H9 (cell line): ENCODE measurements around the gene CAB39L. TPM values are rescaled to one million over a fixed set of nuclear protein-coding genes. Genes with fewer than 3 reads are reported as not detected.

Source experiments
- DNase-seq: peaks from one replicate; pipeline ENCODE4 v3.0.0-alpha.2; 2017
- H2AFZ ChIP-seq: one replicate; pipeline ENCODE4 v1.6.1; 2013; ENCODE audit warnings: mild to moderate bottlenecking, low read length, control low read depth, moderate library complexity
- H2AK5ac ChIP-seq: 2 replicates; pipeline ENCODE4 v1.6.1; 2013; ENCODE audit warnings: low read length, control low read depth, mixed read lengths; ENCODE audit not compliant: insufficient read length
- H2BK120ac ChIP-seq: one replicate; pipeline ENCODE4 v1.6.1; 2013; ENCODE audit warnings: low read depth, mild to moderate bottlenecking, low read length, control low read depth, inconsistent platforms; ENCODE audit not compliant: poor library complexity, severe bottlenecking
- H2BK12ac ChIP-seq: 2 replicates; pipeline ENCODE4 v1.6.1; 2013; ENCODE audit warnings: low read length, control low read depth, mixed read lengths, low read depth; ENCODE audit not compliant: insufficient read length
- H2BK15ac ChIP-seq: 2 replicates; pipeline ENCODE4 v1.6.1; 2013; ENCODE audit warnings: low read depth, low read length, control low read depth
- H2BK20ac ChIP-seq: one replicate; pipeline ENCODE4 v1.6.1; 2013; ENCODE audit warnings: low read depth, mild to moderate bottlenecking, low read length, control low read depth, inconsistent platforms; ENCODE audit not compliant: poor library complexity, severe bottlenecking
- H2BK5ac ChIP-seq: 2 replicates; pipeline ENCODE4 v1.6.1; 2013; ENCODE audit warnings: low read length, control low read depth, mixed read lengths; ENCODE audit not compliant: insufficient read length
- H3K14ac ChIP-seq: 2 replicates; pipeline ENCODE4 v1.6.1; 2013; ENCODE audit warnings: low read length, control low read depth; ENCODE audit not compliant: insufficient read depth
- H3K18ac ChIP-seq: 2 replicates; pipeline ENCODE4 v1.6.1; 2013; ENCODE audit warnings: low read depth, mild to moderate bottlenecking, mixed read lengths, low read length, control low read depth; ENCODE audit not compliant: insufficient read length
- H3K23ac ChIP-seq: 2 replicates; pipeline ENCODE4 v1.6.1; 2013; ENCODE audit warnings: low read length, control low read depth, mixed read lengths, low read depth; ENCODE audit not compliant: insufficient read length
- H3K23me2 ChIP-seq: 2 replicates; pipeline ENCODE4 v1.6.1; 2013; ENCODE audit warnings: low read depth, mild to moderate bottlenecking, mixed read lengths, low read length, control low read depth; ENCODE audit not compliant: insufficient read length, poor library complexity, severe bottlenecking
- H3K27ac ChIP-seq: 2 replicates; pipeline ENCODE4 v1.5.1; 2013; ENCODE audit warnings: low read length, control low read depth, mixed read lengths, low read depth; ENCODE audit not compliant: insufficient read length
- H3K27me3 ChIP-seq: 2 replicates; pipeline ENCODE4 v1.6.1; 2013; ENCODE audit warnings: low read length, control low read depth, inconsistent platforms; ENCODE audit not compliant: insufficient read depth
- H3K4ac ChIP-seq: 2 replicates; pipeline ENCODE4 v1.6.1; 2013; ENCODE audit warnings: low read depth, mild to moderate bottlenecking, control low read depth, inconsistent platforms, low read length, moderate library complexity
- H3K4me1 ChIP-seq: 2 replicates; pipeline ENCODE4 v1.6.1; 2013; ENCODE audit warnings: low read length, control low read depth, inconsistent platforms; ENCODE audit not compliant: insufficient read depth
- H3K4me2 ChIP-seq: 2 replicates; pipeline ENCODE4 v1.6.1; 2013; ENCODE audit warnings: low read length, control low read depth, mixed read lengths; ENCODE audit not compliant: insufficient read length, insufficient read depth
- H3K56ac ChIP-seq: 2 replicates; pipeline ENCODE4 v1.6.1; 2013; ENCODE audit warnings: low read depth, mild to moderate bottlenecking, mixed read lengths, low read length, control low read depth; ENCODE audit not compliant: insufficient read length
- H3K79me1 ChIP-seq: 2 replicates; pipeline ENCODE4 v1.6.1; 2013; ENCODE audit warnings: low read depth, mild to moderate bottlenecking, moderate library complexity, low read length, control low read depth, inconsistent platforms; ENCODE audit not compliant: insufficient read depth, poor library complexity, severe bottlenecking
- H3K79me2 ChIP-seq: 2 replicates; pipeline ENCODE4 v1.6.1; 2013; ENCODE audit warnings: low read length, control low read depth, inconsistent platforms; ENCODE audit not compliant: insufficient read depth
- H3K9ac ChIP-seq: 2 replicates; pipeline ENCODE4 v1.6.1; 2013; ENCODE audit warnings: low read length, control low read depth, mixed read lengths; ENCODE audit not compliant: insufficient read length; ENCODE audit errors: extremely low read depth
- H3K9me3 ChIP-seq: one replicate; pipeline ENCODE4 v1.6.1; 2013; ENCODE audit warnings: low read depth, low read length, inconsistent platforms; ENCODE audit not compliant: control insufficient read depth
- H3T11ph ChIP-seq: one replicate; pipeline ENCODE4 v1.6.1; 2013; ENCODE audit warnings: mild to moderate bottlenecking, low read length, control low read depth, inconsistent platforms
- H4K20me1 ChIP-seq: one replicate; pipeline ENCODE4 v1.6.1; 2013; ENCODE audit not compliant: control insufficient read depth, insufficient read length, insufficient read depth
- H4K5ac ChIP-seq: 2 replicates; pipeline ENCODE4 v1.6.1; 2013; ENCODE audit warnings: low read depth, mild to moderate bottlenecking, mixed read lengths, low read length, control low read depth; ENCODE audit not compliant: insufficient read length
- H4K8ac ChIP-seq: replicated peaks from 2 replicates; pipeline ENCODE4 v1.6.1; 2013; ENCODE audit warnings: low read length, control low read depth, mixed read lengths, low read depth; ENCODE audit not compliant: insufficient read length
- H4K91ac ChIP-seq: 2 replicates; pipeline ENCODE4 v1.6.1; 2013; ENCODE audit warnings: low read depth, mild to moderate bottlenecking, moderate library complexity, mixed read lengths, low read length, control low read depth; ENCODE audit not compliant: insufficient read length
- H3K27ac Mint-ChIP-seq, 3 experiments: 2 replicates in 2 of 3; 3 replicates in 1 of 3; pipeline ENCODE4 v1.8.0; 2020 to 2021; ENCODE audit warnings: mixed read lengths in 3 of 3, mild to moderate bottlenecking in 1 of 3, moderate library complexity in 1 of 3
- H3K27me3 Mint-ChIP-seq: 2 replicates; pipeline ENCODE4 v1.8.0; 2021; ENCODE audit warnings: low read depth, mild to moderate bottlenecking, moderate library complexity, mixed read lengths
- H3K36me3 Mint-ChIP-seq, 3 experiments: 2 replicates in 2 of 3; 3 replicates in 1 of 3; pipeline ENCODE4 v1.8.0; 2020 to 2021; ENCODE audit warnings: low read depth in 3 of 3, mixed read lengths in 3 of 3; ENCODE audit not compliant: insufficient read depth in 1 of 3
- H3K4me1 Mint-ChIP-seq, 2 experiments: 2 replicates each; pipeline ENCODE4 v1.8.0; 2020; ENCODE audit warnings: mixed read lengths in 2 of 2
- H3K4me3 Mint-ChIP-seq, 2 experiments: 2 replicates in 1 of 2; 3 replicates in 1 of 2; pipeline ENCODE4 v1.8.0; 2020 to 2021; ENCODE audit warnings: mild to moderate bottlenecking in 2 of 2, mixed read lengths in 2 of 2, moderate library complexity in 1 of 2
- H3K9me3 Mint-ChIP-seq, 2 experiments: 2 replicates in 1 of 2; 3 replicates in 1 of 2; pipeline ENCODE4 v1.8.0; 2020; ENCODE audit warnings: mild to moderate bottlenecking in 2 of 2, mixed read lengths in 2 of 2, moderate library complexity in 1 of 2
- WGBS: extraction: QIAGEN DNeasy Blood & Tissue Kit; methylation state at CpG from one replicate; pipeline ENCODE4 v1.1.7; 2013; ENCODE audit warnings: missing lambda C conversion rate, low lambda C conversion rate, mixed read lengths; ENCODE audit not compliant: insufficient read length; ENCODE audit errors: extremely low coverage; 5-methylcytosine and 5-hydroxymethylcytosine counted together
- total RNA-seq: library from RNA; stranded (reverse); gene quantifications from 2 replicates; pipeline ENCODE4 v1.2.1, GENCODE V29; 2021
- TF ChIP-seq, protein P1 (sequence below): fragments of 200-600 bp; sonication (generic); conservative IDR thresholded peaks from 3 replicates; pipeline ENCODE4 v1.8.0; 2021; ENCODE audit warnings: antibody characterized with exemption, mild to moderate bottlenecking

The CAB39L gene
- total RNA-seq, 1 experiment from 2014 or later: 6.0 TPM

DNA sequence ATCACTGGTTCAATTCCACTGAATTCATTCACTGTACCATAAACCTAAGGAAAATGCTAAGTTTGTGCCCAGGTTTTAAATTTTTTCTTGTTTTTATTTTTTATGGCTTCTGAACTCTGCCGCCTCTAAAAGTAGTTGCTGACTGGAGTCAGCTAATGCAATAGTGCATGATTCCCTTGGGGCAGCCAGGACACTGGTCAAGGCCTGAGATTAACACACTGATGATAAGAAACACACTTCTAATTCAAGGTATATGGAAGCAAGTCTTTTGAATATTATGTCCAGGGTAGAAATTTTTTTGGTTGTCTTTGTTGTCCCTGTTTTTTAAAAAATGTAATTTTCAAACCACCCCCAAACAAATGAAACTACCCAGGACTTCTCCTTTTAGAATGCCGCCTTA, 123.9 kb downstream of the CAB39L start:
- H3K36me3 Mint-ChIP-seq: no peaks in the 10 kb centered on the region

More for the DNA sequence above, 123.9 kb downstream of the CAB39L start:
- Histone ChIP-seq H3K4ac (no peak overlapping the region), H4K20me1 (no peaks in the 10 kb centered on the region), H3K9me3 (no peaks in the 10 kb centered on the region), H3K23me2 (no peaks in the 10 kb centered on the region), H3K4me2 (no peak overlapping the region), H2BK15ac (no peak overlapping the region), H3K79me2 (no peaks in the 10 kb centered on the region), H4K8ac (no peak overlapping the region), H4K5ac (no peak overlapping the region), H2BK12ac (no peak overlapping the region), H2BK5ac (no peak overlapping the region), H2BK120ac (no peak overlapping the region), H2AFZ (no peak overlapping the region), H2BK20ac (no peak overlapping the region), H3K27me3 (no peaks in the 10 kb centered on the region), H3K18ac (no peak overlapping the region), H2AK5ac (no peak overlapping the region), H3K23ac (no peak overlapping the region), H3K56ac (no peak overlapping the region), H4K91ac (no peak overlapping the region), H3K27ac (no peak overlapping the region), H3K9ac (no peak overlapping the region), H3K79me1 (no peaks in the 10 kb centered on the region), H3K14ac (no peak overlapping the region), H3K4me1 (no peaks in the 10 kb centered on the region), H3T11ph (no peak overlapping the region)
- H3K9me3 Mint-ChIP-seq: no peaks in the 10 kb centered on the region
- H3K27ac Mint-ChIP-seq: no peak overlapping the region
- no peaks in the 10 kb centered on the region for H3K4me1 Mint-ChIP-seq
- no peak overlapping the region for H3K4me3 Mint-ChIP-seq
- no peak for DNase-seq
- WGBS: no CpG with 5 or more reads among the region's 2 CpGs
- TF ChIP-seq, protein P1, sequence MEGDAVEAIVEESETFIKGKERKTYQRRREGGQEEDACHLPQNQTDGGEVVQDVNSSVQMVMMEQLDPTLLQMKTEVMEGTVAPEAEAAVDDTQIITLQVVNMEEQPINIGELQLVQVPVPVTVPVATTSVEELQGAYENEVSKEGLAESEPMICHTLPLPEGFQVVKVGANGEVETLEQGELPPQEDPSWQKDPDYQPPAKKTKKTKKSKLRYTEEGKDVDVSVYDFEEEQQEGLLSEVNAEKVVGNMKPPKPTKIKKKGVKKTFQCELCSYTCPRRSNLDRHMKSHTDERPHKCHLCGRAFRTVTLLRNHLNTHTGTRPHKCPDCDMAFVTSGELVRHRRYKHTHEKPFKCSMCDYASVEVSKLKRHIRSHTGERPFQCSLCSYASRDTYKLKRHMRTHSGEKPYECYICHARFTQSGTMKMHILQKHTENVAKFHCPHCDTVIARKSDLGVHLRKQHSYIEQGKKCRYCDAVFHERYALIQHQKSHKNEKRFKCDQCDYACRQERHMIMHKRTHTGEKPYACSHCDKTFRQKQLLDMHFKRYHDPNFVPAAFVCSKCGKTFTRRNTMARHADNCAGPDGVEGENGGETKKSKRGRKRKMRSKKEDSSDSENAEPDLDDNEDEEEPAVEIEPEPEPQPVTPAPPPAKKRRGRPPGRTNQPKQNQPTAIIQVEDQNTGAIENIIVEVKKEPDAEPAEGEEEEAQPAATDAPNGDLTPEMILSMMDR: no peak
- no peaks in the 10 kb centered on the region for H3K27me3 Mint-ChIP-seq
